ENCODE results near the gene PAN3.

The PAN3 gene

DNA sequence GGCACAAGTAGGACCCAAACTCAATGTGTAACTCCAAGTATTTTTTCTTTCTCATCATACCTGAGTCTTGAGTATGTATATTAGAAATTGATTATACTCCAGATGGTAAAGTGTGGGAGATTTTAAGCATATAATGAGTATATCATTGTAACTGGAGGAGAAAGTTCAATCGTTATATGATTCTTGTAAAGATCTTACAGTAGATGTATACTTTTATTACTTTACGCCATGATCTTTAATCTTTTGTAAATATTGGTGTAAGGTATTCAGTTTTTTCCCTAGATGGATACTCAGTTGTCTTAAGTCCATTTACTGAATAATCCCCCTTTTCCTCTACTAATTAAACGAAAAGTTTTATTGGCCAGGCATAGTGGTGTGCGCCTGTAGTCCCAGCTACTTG, 25.2 kb downstream of the PAN3 start:
- TF ChIP-seq GATA2 (IDR thresholded peaks at IDR 0.05; ENCODE audit: low read depth, low read length) = no peak

DNA sequence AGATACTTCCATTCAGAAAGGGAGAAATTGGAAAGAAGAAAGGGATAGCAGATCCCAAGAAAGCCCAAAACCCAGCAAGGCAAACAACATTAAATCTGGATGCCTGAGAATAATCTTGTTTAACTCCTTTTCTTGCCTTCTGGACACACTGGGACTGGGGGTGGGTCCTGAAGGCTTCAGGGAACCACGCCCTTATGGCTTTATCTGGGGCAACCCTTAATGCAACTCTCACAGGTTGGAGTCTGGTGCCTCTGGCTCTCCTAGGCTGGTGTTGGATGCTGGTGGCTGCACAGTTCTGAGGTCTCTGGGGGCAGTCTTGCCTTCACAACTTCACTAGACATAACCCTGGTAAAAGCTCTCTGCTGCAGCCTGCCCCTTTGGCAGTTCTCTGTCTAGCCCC, 27.9 kb downstream of the PAN3 start:
- TF ChIP-seq GATA2 (IDR thresholded peaks at IDR 0.05; ENCODE audit: low read depth, low read length) (no peak), GATA3 (IDR thresholded peaks at IDR 0.05; ENCODE audit: low read depth, low read length) (no peak)

GRCh38 chr13:28171266-28171665, 32.9 kb downstream of the PAN3 start:
- TF ChIP-seq GATA2 (IDR thresholded peaks at IDR 0.05; ENCODE audit: low read depth, low read length) = no peak
- TF ChIP-seq GATA3 (IDR thresholded peaks at IDR 0.05; ENCODE audit: low read depth, low read length) = no peak

- no peak for TF ChIP-seq GATA2 (IDR thresholded peaks at IDR 0.05; ENCODE audit: low read depth, low read length)
- no peak for TF ChIP-seq GATA3 (IDR thresholded peaks at IDR 0.05; ENCODE audit: low read depth, low read length)
These were observed 34.6 kb downstream of the PAN3 start for GRCh38 chr13:28172947-28173346.

- TF ChIP-seq GATA3 (IDR thresholded peaks at IDR 0.05; ENCODE audit: low read depth, low read length) = no peak
- TF ChIP-seq GATA2 (IDR thresholded peaks at IDR 0.05; ENCODE audit: low read depth, low read length) = no peak
These were observed 35.4 kb downstream of the PAN3 start for GRCh38 chr13:28173793-28174192.

GRCh38 chr13:28177327-28177726, 39.0 kb downstream of the PAN3 start:
- TF ChIP-seq GATA2 (IDR thresholded peaks at IDR 0.05; ENCODE audit: low read depth, low read length) (no peak), GATA3 (IDR thresholded peaks at IDR 0.05; ENCODE audit: low read depth, low read length) (no peak)

- TF ChIP-seq GATA3 (IDR thresholded peaks at IDR 0.05; ENCODE audit: low read depth, low read length) = no peak
- no peak for TF ChIP-seq GATA2 (IDR thresholded peaks at IDR 0.05; ENCODE audit: low read depth, low read length)
These were observed 39.5 kb downstream of the PAN3 start for GRCh38 chr13:28177877-28178276.

GRCh38 chr13:28179974-28180373, 41.6 kb downstream of the PAN3 start:
- no peak for TF ChIP-seq GATA3 (IDR thresholded peaks at IDR 0.05; ENCODE audit: low read depth, low read length)
- TF ChIP-seq GATA2 (IDR thresholded peaks at IDR 0.05; ENCODE audit: low read depth, low read length) = no peak

DNA sequence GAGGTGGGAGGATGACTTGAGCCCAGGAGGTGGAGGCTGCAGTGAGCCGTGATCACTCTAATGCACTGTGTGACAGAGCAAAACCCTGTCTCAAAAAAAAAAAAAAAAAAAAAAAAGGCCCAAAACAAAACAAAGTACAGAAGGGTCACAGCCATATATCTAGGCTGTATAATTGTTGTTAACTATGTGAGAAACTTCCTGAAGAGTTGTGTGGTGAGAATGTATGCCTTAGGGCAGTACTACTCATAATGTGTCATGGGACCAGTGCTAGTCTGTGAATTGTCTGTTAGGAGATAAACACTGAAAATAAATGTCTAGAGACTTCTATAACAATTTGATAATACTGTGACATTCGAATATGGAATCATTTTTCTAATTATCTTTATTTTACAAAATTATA, 43.1 kb downstream of the PAN3 start:
- TF ChIP-seq GATA2 (IDR thresholded peaks at IDR 0.05; ENCODE audit: low read depth, low read length) = no peak
- TF ChIP-seq GATA3 (IDR thresholded peaks at IDR 0.05; ENCODE audit: low read depth, low read length) = no peak

DNA sequence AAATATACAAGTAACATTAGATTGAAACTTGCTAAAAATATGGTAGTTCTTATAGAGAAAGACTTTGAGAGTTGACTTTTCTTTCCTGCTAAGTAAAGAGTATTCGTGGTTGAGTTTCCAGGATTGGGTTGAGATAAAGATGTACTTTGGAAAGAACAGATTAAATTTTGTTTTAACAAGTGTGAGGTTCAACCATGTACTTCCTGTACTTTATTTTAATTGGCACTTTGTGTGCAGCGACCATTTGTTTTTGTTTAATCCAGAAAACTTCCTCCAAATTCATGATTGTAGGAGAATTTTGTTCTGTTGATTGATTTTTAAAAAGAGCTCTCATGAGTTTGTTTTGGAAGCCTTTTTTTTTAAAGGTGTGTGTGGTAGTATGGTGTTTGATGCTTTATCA, 46.9 kb downstream of the PAN3 start:
- TF ChIP-seq GATA3 (IDR thresholded peaks at IDR 0.05; ENCODE audit: low read depth, low read length) (no peak), GATA2 (IDR thresholded peaks at IDR 0.05; ENCODE audit: low read depth, low read length) (no peak)

GRCh38 chr13:28199089-28199488, 60.7 kb downstream of the PAN3 start:
- TF ChIP-seq GATA2 (IDR thresholded peaks at IDR 0.05; ENCODE audit: low read depth, low read length) (no peak), GATA3 (IDR thresholded peaks at IDR 0.05; ENCODE audit: low read depth, low read length) (no peak)

GRCh38 chr13:28204043-28204442, 65.7 kb downstream of the PAN3 start:
- TF ChIP-seq GATA3 (IDR thresholded peaks at IDR 0.05; ENCODE audit: low read depth, low read length) (no peak), GATA2 (IDR thresholded peaks at IDR 0.05; ENCODE audit: low read depth, low read length) (no peak)

GRCh38 chr13:28204690-28205443, 66.5 kb downstream of the PAN3 start:
- TF ChIP-seq GATA3 (IDR thresholded peaks at IDR 0.05; ENCODE audit: low read depth, low read length) (no peak), GATA2 (IDR thresholded peaks at IDR 0.05; ENCODE audit: low read depth, low read length) (no peak)

GRCh38 chr13:28218679-28219078, 80.3 kb downstream of the PAN3 start:
- TF ChIP-seq GATA2 (IDR thresholded peaks at IDR 0.05; ENCODE audit: low read depth, low read length) = no peak
- no peak for TF ChIP-seq GATA3 (IDR thresholded peaks at IDR 0.05; ENCODE audit: low read depth, low read length)

GRCh38 chr13:28219408-28220099, 81.2 kb downstream of the PAN3 start:
- TF ChIP-seq GATA2 (IDR thresholded peaks at IDR 0.05; ENCODE audit: low read depth, low read length) (no peak), GATA3 (IDR thresholded peaks at IDR 0.05; ENCODE audit: low read depth, low read length) (no peak)

Data from SH-SY5Y (cell line).